SJCRH30 (cell line): Measurements from ENCODE around the gene KIAA1217. TPM values are rescaled to one million over a fixed set of nuclear protein-coding genes. Genes with fewer than 3 reads are reported as not detected.

Experiments used
- DNase-seq, 2 experiments: peaks; one replicate each; pipeline ENCODE4 v3.0.0-alpha.2; 2015 to 2020
- H3K27ac ChIP-seq: fragments of 250-450 bp; sonication (Bioruptor Pico); 2 replicates; pipeline ENCODE4 v1.5.1; 2020; ENCODE audit warnings: mild to moderate bottlenecking, moderate library complexity
- H3K27me3 ChIP-seq: fragments of 250-450 bp; sonication (Bioruptor Pico); 2 replicates; pipeline ENCODE4 v1.5.1; 2020; ENCODE audit warnings: mild to moderate bottlenecking, moderate library complexity
- H3K36me3 ChIP-seq: fragments of 250-450 bp; sonication (Bioruptor Pico); 2 replicates; pipeline ENCODE4 v1.5.1; 2020; ENCODE audit warnings: mild to moderate bottlenecking, moderate library complexity
- H3K4me1 ChIP-seq: fragments of 250-450 bp; sonication (Bioruptor Pico); 2 replicates; pipeline ENCODE4 v1.5.1; 2020; ENCODE audit warnings: mild to moderate bottlenecking, moderate library complexity
- H3K4me3 ChIP-seq: fragments of 250-450 bp; sonication (Bioruptor Pico); 2 replicates; pipeline ENCODE4 v1.5.1; 2020; ENCODE audit warnings: mild to moderate bottlenecking, moderate library complexity
- H3K9me3 ChIP-seq: fragments of 250-450 bp; sonication (Bioruptor Pico); replicated peaks from 2 replicates; pipeline ENCODE4 v1.5.1; 2020; ENCODE audit warnings: mild to moderate bottlenecking, moderate library complexity
- total RNA-seq: library from RNA; depleted of rRNA; stranded (reverse); fragments of >200 nt; shearing (Covaris generic); gene quantifications from 2 replicates; pipeline ENCODE4 v1.2.3, GENCODE V29; 2014

Gene KIAA1217
- total RNA-seq, 1 experiment from 2014 or later = 29.7 TPM

DNA sequence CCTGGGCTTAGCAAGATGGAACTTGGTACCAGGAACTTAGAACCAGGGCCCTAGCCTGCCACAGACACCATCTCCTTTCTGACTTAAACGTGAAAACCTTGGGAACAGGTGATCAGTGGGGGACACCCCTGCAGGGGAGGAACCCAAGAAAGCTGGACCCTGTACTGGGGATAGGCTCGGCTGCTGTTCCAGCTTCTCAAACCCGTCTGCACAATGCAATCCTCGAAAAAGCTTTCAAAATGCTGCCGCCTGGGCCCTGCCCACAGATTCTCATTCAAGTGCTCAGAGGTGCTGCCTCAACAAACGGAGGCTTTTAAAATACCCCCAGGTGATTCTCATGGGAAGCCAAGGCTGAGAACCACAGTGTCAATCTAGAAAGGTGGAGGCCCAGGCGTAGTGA, 345.1 kb downstream of the KIAA1217 start:
- H3K9me3 ChIP-seq = no peaks in the 10 kb centered on the region
- no peak for DNase-seq
- H3K27ac ChIP-seq = no peak overlapping the region
- no peaks in the 10 kb centered on the region for H3K27me3 ChIP-seq
- no peak overlapping the region for H3K4me3 ChIP-seq
- no peaks in the 10 kb centered on the region; the same call in 1 of the 2 replicates for H3K4me1 ChIP-seq
- no peaks in the 10 kb centered on the region for H3K36me3 ChIP-seq

DNA sequence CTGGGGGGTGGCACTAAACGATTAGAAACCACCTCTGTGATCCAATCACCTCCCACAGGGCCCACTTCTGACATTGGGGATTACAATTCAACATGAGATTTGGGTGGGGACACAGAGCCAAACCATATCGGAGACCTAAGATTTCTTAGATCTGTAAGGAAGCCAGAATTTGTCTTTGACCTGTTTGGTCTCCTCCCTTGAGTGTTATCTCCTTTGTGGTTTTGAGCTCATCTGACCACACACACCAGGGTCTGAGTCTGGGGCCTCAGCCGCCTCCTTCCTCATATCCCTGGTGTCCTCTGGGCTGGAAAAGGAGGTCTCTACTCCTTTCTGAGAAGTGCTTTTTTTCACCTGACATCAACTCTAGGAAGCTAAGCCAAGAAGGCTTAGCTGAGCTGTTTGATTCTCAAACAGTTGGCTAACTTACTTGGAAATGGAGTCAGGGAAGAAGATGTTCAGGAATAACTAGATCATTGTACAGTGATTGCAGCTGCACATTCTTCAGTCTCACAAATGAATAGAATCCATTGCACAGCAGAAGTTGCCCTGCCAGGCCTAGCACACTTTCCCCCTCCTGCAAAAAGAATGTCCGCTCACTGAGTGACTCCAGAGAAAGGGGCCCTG, 347.3 kb downstream of the KIAA1217 start:
- Histone ChIP-seq H3K4me3 (no peak overlapping the region), H3K4me1 (no peaks in the 10 kb centered on the region; the same call in 1 of the 2 replicates), H3K36me3 (no peaks in the 10 kb centered on the region), H3K9me3 (no peaks in the 10 kb centered on the region), H3K27me3 (no peaks in the 10 kb centered on the region), H3K27ac (no peak overlapping the region)
- no peak for DNase-seq

- DNase-seq = peak; percentile 66 to 87
- no peaks in the 10 kb centered on the region for H3K27me3 ChIP-seq
- H3K4me3 ChIP-seq = no peak overlapping the region
- no peaks in the 10 kb centered on the region for H3K9me3 ChIP-seq
- no peak overlapping the region for H3K27ac ChIP-seq
- no peaks in the 10 kb centered on the region; the same call in 1 of the 2 replicates for H3K4me1 ChIP-seq
- no peaks in the 10 kb centered on the region for H3K36me3 ChIP-seq
Measured at GRCh38 chr10:24556750-24557742, 348.1 kb downstream of the KIAA1217 start.

DNA sequence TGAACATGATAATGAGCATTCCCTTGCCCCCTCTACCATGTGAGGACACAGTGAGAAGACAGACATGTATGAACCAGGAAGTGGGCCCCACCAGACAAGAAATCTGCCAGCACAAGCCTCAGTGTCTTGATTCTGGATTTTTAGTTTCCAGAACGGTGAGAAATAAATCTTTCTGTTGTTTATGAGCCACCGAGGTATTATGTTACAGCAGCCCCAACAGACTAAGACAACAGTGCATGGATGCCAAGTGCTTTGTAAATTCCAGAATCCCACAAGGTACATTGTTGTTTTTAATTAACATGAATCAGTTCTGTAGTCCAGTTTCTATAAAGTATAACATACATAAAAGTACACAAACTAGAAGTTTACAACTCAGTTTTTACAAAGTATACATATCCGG, 352.5 kb downstream of the KIAA1217 start:
- no peaks in the 10 kb centered on the region for H3K9me3 ChIP-seq
- no peak overlapping the region for H3K27ac ChIP-seq
- no peak overlapping the region for H3K4me3 ChIP-seq
- no peaks in the 10 kb centered on the region for H3K4me1 ChIP-seq
- no peaks in the 10 kb centered on the region for H3K36me3 ChIP-seq
- no peaks in the 10 kb centered on the region for H3K27me3 ChIP-seq
- DNase-seq = no peak

DNA sequence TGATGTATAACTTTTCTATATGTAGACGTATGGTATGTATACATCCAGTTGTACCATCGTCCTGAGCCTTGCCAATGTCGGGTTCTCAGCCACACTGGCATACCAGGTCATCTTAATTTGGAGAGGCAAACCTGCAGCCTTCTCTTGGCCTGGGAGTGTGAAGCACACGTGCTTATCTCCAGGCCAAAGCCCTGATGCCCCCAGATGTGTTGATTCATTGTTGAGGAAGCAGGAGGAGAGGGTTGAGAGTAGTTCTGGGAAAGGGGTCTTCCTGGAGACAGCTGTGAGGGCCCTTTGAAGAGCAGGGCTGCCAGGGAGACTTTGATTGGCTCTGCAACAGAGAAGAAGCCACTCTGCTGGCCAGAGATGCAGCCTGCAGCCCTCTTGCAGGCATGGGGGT, 359.1 kb downstream of the KIAA1217 start:
- DNase-seq = no peak

DNA sequence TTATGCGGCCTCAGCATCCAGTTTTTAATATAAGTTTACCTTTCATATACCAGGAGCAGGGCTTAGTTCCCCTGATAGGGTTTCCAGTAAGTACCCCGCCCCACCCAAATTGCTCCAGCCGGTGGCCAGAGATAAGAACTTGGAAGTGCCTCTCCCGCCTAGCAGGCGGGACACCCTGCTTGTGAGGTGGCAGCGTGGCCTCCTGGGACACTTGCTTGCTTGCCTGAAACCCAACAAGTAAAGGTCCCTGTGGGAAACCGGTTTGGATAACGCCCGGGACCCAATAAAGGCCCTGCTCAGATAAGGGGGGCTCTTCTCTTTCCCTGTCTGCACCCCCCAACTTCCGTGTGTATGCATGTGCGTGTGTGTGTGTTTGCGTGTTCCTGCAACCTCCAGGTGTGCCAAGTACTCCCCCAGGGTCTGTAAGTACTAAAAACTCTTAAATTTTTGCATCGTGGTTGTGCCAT, 360.4 kb downstream of the KIAA1217 start:
- no peak overlapping the region for H3K4me3 ChIP-seq
- no peaks in the 10 kb centered on the region for H3K27me3 ChIP-seq
- DNase-seq = no peak
- H3K9me3 ChIP-seq = no peaks in the 10 kb centered on the region
- H3K4me1 ChIP-seq = no peaks in the 10 kb centered on the region
- H3K36me3 ChIP-seq = no peaks in the 10 kb centered on the region
- no peak overlapping the region for H3K27ac ChIP-seq

More for the DNA sequence above, 359.1 kb downstream of the KIAA1217 start:
- H3K9me3 ChIP-seq = no peaks in the 10 kb centered on the region
- H3K36me3 ChIP-seq = no peaks in the 10 kb centered on the region
- H3K27ac ChIP-seq = no peak overlapping the region
- no peak overlapping the region for H3K4me3 ChIP-seq
- H3K27me3 ChIP-seq = no peaks in the 10 kb centered on the region
- H3K4me1 ChIP-seq = no peaks in the 10 kb centered on the region

DNA sequence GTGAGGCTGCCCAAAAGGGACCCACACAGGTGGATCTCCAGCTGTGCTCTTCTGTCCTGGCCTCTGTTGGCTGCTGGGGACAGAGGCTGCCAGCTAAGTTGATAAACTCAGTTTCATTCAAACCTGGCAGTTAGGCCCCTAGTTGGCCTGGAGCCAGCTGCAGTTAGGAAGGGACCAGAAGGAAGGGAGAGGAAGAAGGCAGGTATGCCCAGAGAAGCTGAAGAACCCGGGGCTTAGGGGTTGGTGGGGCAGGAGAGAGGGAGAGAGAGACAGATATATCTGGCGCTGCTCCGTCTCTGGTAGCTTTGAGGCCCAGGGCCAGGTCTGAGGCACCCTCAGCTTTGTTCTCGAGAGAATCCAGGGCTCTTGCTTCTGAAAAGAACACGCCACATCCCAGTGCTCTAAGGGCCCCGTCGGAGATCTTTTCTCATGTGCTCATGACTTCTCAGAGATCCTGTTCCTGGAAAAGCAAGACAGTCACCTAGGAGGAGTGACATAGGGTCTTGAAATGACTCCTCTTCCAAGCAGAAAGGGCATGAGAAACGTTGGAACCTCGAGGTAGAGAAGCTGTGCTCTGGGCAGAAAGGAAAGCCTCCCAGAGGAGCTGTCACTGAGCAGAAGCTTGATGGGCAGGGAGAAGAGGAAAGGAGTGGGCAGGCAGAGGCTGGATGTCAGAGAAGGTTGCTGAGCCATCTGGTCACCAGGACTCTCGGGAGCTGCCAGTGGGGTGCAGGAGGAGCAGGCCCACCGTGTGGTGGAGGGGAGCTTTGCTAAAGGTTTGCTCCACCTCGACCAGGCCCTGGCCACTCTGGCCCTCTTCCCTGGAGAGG, 361.1 kb downstream of the KIAA1217 start:
- Histone ChIP-seq H3K36me3 (no peaks in the 10 kb centered on the region), H3K4me3 (no peak overlapping the region), H3K9me3 (no peaks in the 10 kb centered on the region), H3K27ac (no peak overlapping the region), H3K27me3 (no peaks in the 10 kb centered on the region), H3K4me1 (no peaks in the 10 kb centered on the region)
- no peak for DNase-seq

DNA sequence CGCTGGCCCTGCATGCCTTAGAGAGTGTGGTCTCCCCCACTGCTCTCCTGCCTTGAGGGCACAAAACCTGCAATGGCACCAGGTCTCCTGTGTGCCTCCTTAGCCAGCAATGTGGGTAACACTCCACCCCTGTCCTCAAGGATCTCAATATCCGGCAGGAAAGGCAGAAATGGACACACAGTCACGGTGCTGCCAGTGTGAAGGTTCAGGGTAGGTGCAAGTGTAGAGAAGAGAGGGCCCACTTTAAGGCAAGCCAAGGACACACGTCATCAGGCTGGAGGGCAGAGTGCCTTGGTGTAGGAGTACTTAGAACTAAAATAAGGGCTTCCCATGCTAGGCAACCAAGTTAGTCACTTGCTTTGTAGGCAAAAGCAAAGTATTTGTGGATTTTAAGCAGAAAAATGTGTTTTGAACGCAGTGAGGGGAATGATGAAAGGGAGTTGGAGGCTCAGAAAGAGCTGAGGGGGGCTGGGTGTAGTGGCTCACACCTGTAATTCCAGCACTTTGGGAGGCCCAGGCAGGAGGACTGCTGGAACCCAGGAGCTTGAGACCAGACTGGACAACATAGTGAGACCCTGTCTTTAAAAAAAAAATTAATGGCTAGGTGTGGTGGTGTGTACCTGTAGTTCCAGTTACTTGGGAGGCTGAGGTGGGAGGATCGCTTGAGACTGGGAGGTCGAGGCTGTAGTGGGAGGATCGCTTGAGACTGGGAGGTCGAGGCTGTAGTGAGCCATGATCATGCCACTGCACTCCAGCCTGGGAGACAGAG, 361.9 kb downstream of the KIAA1217 start:
- Histone ChIP-seq H3K36me3 (no peaks in the 10 kb centered on the region), H3K4me1 (no peaks in the 10 kb centered on the region), H3K4me3 (no peak overlapping the region), H3K27me3 (no peaks in the 10 kb centered on the region), H3K9me3 (no peaks in the 10 kb centered on the region), H3K27ac (no peak overlapping the region)
- DNase-seq = no peak

DNA sequence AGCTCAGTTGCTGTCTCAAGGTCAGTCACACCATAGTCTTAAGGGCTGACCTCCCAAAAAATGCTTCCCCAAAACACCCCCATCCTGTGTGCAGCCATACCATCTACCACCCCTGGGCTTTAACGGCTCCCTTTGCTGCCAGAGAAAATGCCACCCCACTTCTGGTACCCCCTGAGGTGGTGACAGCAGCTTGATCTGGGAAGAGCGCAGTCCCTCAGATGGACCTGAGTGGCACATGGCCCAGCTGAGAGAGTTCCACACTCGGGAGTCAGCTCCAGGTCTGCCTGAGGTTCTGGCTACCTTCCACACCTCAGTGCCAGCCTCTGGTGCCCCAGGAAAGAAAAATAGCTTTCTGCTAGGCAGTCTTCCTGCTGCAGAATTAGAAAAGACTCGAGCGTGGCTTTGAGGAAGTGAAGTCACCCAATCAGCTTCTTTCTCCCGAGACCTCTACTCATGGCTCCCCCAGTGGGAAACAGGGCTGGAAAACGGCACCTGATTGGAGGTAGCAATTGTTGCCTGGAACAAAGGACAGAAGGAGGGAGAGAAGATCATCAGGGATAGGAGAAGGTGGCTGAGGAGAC, 363.0 kb downstream of the KIAA1217 start:
- H3K4me3 ChIP-seq = no peak overlapping the region
- H3K36me3 ChIP-seq = no peaks in the 10 kb centered on the region
- no peaks in the 10 kb centered on the region for H3K27me3 ChIP-seq

GRCh38 chr10:24574161-24574560, 365.2 kb downstream of the KIAA1217 start:
- Histone ChIP-seq H3K9me3 (no peaks in the 10 kb centered on the region), H3K36me3 (no peaks in the 10 kb centered on the region), H3K4me1 (no peaks in the 10 kb centered on the region), H3K4me3 (no peak overlapping the region), H3K27me3 (no peaks in the 10 kb centered on the region), H3K27ac (no peak overlapping the region)
- DNase-seq = no peak

More for the DNA sequence above, 363.0 kb downstream of the KIAA1217 start:
- no peak for DNase-seq
- Histone ChIP-seq H3K9me3 (no peaks in the 10 kb centered on the region), H3K4me1 (no peaks in the 10 kb centered on the region), H3K27ac (no peak overlapping the region)

DNA sequence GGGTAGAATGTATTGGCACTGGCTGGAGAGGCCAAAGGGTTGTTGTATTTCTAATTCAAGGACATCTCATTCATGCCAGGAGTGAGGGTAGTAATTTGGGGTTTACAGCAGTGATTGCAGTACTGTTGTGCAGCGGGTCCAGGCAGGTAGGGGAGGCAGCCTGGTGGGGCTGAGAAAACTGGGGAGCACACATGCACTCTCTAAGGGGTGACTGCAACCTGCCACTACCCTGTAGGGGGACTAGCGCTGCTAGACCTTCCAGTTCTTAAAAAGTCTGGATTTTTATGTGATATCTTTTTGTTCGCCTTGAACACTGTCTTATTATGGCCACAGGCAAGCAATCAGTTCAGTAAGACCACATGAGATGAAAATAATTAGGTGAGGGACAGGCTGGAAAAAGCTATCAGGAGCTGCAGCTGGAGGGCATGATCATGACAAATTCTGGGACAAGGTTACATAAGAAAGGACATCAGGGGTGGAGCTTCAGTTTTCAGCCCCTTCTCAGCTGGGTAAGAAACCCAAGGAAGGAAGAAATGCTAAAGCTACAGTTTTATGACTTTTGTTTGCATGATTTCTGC, 365.7 kb downstream of the KIAA1217 start:
- no peaks in the 10 kb centered on the region for H3K36me3 ChIP-seq
- H3K4me1 ChIP-seq = no peaks in the 10 kb centered on the region
- no peaks in the 10 kb centered on the region for H3K27me3 ChIP-seq
- DNase-seq = no peak
- no peak overlapping the region for H3K27ac ChIP-seq
- no peaks in the 10 kb centered on the region for H3K9me3 ChIP-seq
- no peak overlapping the region for H3K4me3 ChIP-seq

DNA sequence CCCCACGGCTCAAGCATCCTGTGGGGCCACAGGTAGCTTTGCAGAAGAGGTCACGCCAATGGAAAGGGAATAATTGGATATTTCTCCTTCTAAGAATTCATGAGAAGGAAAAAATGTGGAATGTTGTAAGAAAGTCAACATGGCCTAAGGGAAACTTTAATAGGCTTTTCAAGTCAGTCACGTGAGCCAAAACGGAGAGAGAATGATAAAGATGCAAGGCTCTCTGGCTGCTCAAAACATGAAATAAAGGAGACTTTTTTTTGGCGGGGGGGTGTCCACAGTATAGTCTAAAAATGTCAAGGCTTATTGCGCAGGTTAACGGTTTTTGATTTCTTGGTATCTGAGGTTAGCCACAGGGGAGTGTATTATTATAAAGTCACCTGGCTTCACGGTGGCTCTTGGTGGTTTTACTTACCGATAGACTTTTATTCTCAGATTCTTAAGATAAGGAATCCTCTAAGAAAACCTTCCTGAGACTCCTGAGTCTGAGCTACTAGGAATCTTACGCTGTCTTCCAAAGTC, 366.6 kb downstream of the KIAA1217 start:
- Histone ChIP-seq H3K9me3 (no peaks in the 10 kb centered on the region), H3K36me3 (no peaks in the 10 kb centered on the region), H3K27me3 (no peaks in the 10 kb centered on the region), H3K4me3 (no peak overlapping the region), H3K4me1 (no peaks in the 10 kb centered on the region), H3K27ac (no peak overlapping the region)
- DNase-seq = no peak

DNA sequence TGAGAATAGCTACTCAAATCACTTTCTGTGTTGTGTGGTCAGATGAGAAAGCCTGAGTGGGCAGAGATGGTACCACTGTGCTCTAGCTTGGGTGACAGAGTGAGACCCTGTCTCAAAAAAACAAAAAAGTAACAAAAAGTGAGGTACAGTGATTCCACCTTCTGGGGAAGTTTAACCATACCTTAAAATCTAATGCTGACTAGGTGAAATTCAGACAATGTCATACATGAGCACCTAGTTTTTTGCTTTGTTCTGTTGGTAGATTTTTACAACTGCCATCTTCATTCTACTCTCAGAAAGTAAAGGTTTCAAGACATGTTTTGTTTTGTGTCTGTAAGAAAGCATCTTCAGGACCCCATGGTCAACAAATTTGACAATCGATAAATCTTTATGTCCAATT, 370.5 kb downstream of the KIAA1217 start:
- no peaks in the 10 kb centered on the region for H3K36me3 ChIP-seq

More for the DNA sequence above, 370.5 kb downstream of the KIAA1217 start:
- Histone ChIP-seq H3K27me3 (no peaks in the 10 kb centered on the region), H3K9me3 (no peaks in the 10 kb centered on the region), H3K4me3 (no peak overlapping the region), H3K4me1 (no peaks in the 10 kb centered on the region), H3K27ac (no peak overlapping the region)
- DNase-seq = no peak
